GM21576 (cell line): ENCODE data around the gene APLF.

Experiments used
- ATAC-seq: cut with Tn5 transposase; IDR thresholded peaks from one replicate; pipeline ENCODE4 v1.9.1; 2021; ENCODE audit warnings: mild to moderate bottlenecking, moderate library complexity; ENCODE audit not compliant: unreplicated experiment

APLF gene

DNA sequence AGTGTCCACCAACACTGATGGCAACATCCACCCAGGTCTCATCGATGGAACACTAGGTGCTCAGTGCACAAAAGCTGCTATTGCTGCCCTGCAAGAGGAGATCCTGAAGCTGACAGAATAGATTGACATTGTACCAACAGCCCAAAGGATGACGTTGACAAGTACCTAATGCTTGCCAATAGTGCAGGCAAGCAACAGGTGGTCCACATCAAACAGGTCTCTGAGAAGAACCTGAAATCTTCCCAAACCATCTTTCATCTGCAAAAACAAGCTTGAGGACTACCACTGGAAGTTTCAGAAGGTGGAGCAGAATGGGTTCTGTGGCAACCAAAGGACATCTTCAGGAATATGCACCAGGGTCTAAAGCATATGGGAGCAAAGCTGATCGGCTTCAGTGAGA is 160.2 kb downstream of the APLF start:
- ATAC-seq: no peak
